RWPE2 (cell line): Measurements from ENCODE around the gene PCSK4.
A peak's percentile ranks its signal among the peaks of the same experiment; 100 is the strongest.

Experiments
- ATAC-seq: fragments of 200-7000 bp; cut with Tn5 transposase; 3 replicates; pipeline ENCODE4 v1.9.1; 2021; ENCODE audit warnings: low read depth
- DNase-seq: peaks from one replicate; pipeline ENCODE4 v3.0.0-alpha.2; 2020; ENCODE audit warnings: low spot score
- H3K27ac ChIP-seq: fragments of 450-650 bp; 2 replicates; pipeline ENCODE4 v1.5.1; 2017; ENCODE audit warnings: mild to moderate bottlenecking; ENCODE audit not compliant: poor library complexity, severe bottlenecking
- H3K27me3 ChIP-seq: fragments of 250-450 bp; sonication (Bioruptor Pico); 2 replicates; pipeline ENCODE4 v1.5.1; 2021; ENCODE audit warnings: mild to moderate bottlenecking, moderate library complexity; ENCODE audit not compliant: insufficient read depth, poor library complexity, severe bottlenecking
- H3K36me3 ChIP-seq: fragments of 250-450 bp; sonication (Bioruptor Pico); 2 replicates; pipeline ENCODE4 v1.5.1; 2020; ENCODE audit warnings: low read depth, mild to moderate bottlenecking, moderate library complexity
- H3K4me1 ChIP-seq: fragments of 250-450 bp; sonication (Bioruptor Pico); 2 replicates; pipeline ENCODE4 v1.5.1; 2021; ENCODE audit warnings: mild to moderate bottlenecking, moderate library complexity; ENCODE audit not compliant: insufficient read depth, poor library complexity, severe bottlenecking
- H3K4me3 ChIP-seq: fragments of 250-450 bp; sonication (Bioruptor Pico); 2 replicates; pipeline ENCODE4 v1.5.1; 2021; ENCODE audit warnings: mild to moderate bottlenecking, moderate library complexity; ENCODE audit not compliant: severe bottlenecking
- H3K9me3 ChIP-seq: fragments of 250-450 bp; sonication (Bioruptor Pico); 2 replicates; pipeline ENCODE4 v1.5.1; 2021; ENCODE audit warnings: mild to moderate bottlenecking, moderate library complexity; ENCODE audit not compliant: severe bottlenecking
- TF ChIP-seq, protein P1 (sequence below): fragments of 450-650 bp; IDR thresholded peaks from one replicate; pipeline ENCODE4 v1.5.1; 2017; ENCODE audit warnings: mild to moderate bottlenecking, moderate library complexity; ENCODE audit not compliant: poor library complexity, severe bottlenecking

The PCSK4 gene

GRCh38 chr19:1447504-1447903 is 42.6 kb downstream of the PCSK4 start:
- Histone ChIP-seq H3K27me3 (peaks cover 57% of the 10 kb centered on the region), H3K36me3 (peaks cover 3% of the 10 kb centered on the region; the same call in 1 of the 2 replicates), H3K4me3 (no peak overlapping the region), H3K9me3 (no peaks in the 10 kb centered on the region), H3K27ac (no peak overlapping the region), H3K4me1 (no peaks in the 10 kb centered on the region)
- TF ChIP-seq, protein P1, sequence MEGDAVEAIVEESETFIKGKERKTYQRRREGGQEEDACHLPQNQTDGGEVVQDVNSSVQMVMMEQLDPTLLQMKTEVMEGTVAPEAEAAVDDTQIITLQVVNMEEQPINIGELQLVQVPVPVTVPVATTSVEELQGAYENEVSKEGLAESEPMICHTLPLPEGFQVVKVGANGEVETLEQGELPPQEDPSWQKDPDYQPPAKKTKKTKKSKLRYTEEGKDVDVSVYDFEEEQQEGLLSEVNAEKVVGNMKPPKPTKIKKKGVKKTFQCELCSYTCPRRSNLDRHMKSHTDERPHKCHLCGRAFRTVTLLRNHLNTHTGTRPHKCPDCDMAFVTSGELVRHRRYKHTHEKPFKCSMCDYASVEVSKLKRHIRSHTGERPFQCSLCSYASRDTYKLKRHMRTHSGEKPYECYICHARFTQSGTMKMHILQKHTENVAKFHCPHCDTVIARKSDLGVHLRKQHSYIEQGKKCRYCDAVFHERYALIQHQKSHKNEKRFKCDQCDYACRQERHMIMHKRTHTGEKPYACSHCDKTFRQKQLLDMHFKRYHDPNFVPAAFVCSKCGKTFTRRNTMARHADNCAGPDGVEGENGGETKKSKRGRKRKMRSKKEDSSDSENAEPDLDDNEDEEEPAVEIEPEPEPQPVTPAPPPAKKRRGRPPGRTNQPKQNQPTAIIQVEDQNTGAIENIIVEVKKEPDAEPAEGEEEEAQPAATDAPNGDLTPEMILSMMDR: no peak
- DNase-seq (no peak), ATAC-seq (no peak)

DNA sequence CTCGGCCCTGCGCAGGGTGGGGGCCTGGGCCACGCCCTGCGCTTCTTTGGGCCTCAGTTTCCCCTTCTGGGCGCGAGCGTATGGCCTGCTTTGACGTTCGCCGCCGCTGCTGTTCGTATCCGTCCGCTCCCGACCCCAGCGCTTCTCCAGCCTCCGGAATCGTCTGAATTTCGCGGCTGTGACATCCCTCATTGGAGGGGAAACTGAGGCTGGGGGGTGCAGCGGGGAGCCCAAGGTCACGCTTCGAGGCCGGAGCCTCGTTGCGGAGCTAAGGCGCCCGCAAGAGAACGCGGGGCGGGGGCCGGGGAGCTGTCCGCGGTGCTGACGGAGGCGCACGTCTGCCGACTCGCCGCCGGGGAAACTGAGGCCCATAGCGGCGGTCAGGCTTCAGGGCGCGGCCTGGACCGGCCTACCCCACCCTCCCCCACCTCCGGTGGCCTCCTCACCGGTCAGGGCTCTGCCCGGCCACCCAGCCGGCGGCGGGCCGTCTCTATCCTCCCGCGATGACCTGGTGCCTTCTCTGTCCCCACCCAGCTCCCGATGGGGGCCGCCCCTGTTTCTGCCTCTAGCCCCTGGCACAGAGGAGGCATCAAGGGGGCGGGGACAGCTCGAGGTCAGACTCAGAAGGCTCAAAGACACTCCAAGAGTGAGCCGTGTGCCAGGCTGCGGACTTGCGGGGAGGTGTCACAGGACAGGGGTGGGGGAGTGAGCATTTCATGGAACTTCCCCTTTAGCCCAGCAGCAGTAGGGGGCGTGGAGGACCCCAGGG is 43.3 kb downstream of the PCSK4 start:
- Histone ChIP-seq H3K9me3 (no peaks in the 10 kb centered on the region), H3K27me3 (peaks cover 51% of the 10 kb centered on the region), H3K27ac (no peak overlapping the region), H3K4me3 (no peak overlapping the region), H3K36me3 (peaks cover 10% of the 10 kb centered on the region), H3K4me1 (no peaks in the 10 kb centered on the region)
- ATAC-seq (no peak), DNase-seq (no peak)
- TF ChIP-seq, protein P1: no peak

- TF ChIP-seq, protein P1: no peak
- ATAC-seq (no peak; the same call in 2 of the 3 replicates), DNase-seq (no peak)
- Histone ChIP-seq H3K36me3 (peaks cover 17% of the 10 kb centered on the region), H3K27ac (no peak overlapping the region), H3K27me3 (peaks cover 43% of the 10 kb centered on the region), H3K4me3 (peak overlapping the region; percentile 9), H3K4me1 (no peaks in the 10 kb centered on the region), H3K9me3 (no peaks in the 10 kb centered on the region)
These were observed 44.0 kb downstream of the PCSK4 start for GRCh38 chr19:1445932-1446712.

- TF ChIP-seq, protein P1: peak; percentile 94
- peaks cover 25% of the 10 kb centered on the region for H3K36me3 ChIP-seq
- no peak for DNase-seq
- no peak overlapping the region for H3K27ac ChIP-seq
- peaks cover 35% of the 10 kb centered on the region for H3K27me3 ChIP-seq
- H3K9me3 ChIP-seq: no peaks in the 10 kb centered on the region
- peak overlapping the region; percentile 9 for H3K4me3 ChIP-seq
- peaks cover under 1% of the 10 kb centered on the region for H3K4me1 ChIP-seq
- peak; percentile 75 for ATAC-seq
These were observed 44.8 kb downstream of the PCSK4 start for GRCh38 chr19:1445185-1445931.
